ENCODE measurements around the gene PLPP3. TPM values are rescaled to one million over a fixed set of nuclear protein-coding genes. Genes with fewer than 3 reads are reported as not detected.

The PLPP3 gene
- total RNA-seq, 4 donors from 2014 or later, result 127 to 502 (median 297) TPM

DNA sequence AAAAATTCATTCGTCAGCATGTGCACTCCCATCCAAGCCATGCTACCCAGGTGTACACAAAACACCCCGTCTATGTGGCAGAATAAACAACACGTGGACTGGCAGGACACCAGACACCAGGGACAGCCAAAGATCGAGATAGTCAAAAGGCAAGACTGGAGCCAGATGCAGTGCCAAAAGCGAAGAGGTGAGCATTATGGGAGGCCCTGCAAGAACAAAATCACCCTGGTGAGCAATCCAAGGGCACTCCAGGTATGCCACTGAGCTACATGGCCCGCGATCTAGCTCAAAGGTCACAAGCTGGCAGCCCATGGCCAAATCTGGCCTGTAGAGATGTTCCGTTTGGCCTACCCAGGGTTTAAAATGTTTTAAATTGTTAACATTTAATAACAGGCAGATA, 33.7 kb downstream of the PLPP3 start:
- TF ChIP-seq, protein P1, sequence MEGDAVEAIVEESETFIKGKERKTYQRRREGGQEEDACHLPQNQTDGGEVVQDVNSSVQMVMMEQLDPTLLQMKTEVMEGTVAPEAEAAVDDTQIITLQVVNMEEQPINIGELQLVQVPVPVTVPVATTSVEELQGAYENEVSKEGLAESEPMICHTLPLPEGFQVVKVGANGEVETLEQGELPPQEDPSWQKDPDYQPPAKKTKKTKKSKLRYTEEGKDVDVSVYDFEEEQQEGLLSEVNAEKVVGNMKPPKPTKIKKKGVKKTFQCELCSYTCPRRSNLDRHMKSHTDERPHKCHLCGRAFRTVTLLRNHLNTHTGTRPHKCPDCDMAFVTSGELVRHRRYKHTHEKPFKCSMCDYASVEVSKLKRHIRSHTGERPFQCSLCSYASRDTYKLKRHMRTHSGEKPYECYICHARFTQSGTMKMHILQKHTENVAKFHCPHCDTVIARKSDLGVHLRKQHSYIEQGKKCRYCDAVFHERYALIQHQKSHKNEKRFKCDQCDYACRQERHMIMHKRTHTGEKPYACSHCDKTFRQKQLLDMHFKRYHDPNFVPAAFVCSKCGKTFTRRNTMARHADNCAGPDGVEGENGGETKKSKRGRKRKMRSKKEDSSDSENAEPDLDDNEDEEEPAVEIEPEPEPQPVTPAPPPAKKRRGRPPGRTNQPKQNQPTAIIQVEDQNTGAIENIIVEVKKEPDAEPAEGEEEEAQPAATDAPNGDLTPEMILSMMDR (IDR thresholded peaks at IDR 0.05), result no peak
- no peak for DNase-seq (ENCODE audit: low spot score)
- ATAC-seq (ENCODE audit: low FRiP score), result no peak

DNA sequence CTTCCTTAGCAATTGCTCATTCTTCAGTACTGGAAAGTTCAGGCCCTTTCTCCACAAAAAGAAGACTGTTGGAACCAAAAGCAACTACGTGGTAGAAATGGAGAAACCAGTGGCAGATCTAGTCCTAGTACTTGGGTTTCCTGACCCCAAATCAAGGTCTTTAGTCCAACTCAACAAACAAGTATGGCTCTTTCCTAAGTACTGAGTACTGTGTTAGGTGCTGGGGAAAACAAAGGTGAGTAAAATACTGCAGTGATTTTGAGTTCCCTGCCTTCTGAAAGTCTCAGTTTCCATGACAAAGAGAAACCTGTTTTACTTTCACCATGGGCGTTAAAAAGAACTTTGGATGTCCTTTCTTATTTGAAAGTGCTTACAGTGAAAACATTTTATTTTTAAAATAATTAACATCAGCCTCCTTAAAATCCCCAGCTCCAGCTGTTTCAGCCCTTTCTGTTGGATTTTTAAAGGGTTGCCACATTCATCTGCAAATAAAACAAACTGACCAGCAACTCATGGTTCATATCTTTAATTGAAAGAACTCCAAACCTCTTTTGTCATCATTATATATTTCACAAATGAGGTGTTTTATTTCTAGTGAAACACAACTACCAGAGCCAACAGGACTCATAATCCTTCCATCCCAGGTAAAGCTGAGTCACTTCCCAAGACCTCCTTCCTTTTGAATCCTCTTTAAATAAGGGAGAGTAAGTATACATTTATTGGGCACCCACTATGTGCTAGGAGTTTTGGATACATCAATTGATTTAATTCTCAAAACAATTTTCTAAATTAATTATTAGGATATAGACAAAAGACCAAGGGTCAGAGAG, 35.4 kb downstream of the PLPP3 start:
- ATAC-seq (ENCODE audit: low FRiP score), result no peak
- TF ChIP-seq, protein P1 (IDR thresholded peaks at IDR 0.05), result no peak
- DNase-seq (ENCODE audit: low spot score), result no peak

DNA sequence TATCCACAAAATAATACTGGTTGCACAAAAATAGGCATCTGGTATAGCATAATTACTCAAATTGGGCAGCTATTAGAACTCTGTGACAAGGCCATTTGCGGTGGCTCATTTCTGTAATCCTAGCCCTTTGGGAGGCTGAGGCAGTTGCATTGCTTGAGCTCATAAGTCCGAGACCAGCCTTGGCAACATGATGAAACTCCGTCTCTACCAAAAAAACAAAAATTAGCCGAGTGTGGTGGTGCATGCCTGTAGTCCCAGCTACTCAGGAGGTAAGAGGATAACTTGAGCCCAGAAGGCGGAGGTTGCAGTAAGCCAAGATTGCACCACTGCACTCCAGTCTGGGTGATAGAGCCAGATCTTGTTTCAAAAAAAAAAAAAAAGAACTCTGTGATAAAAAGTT, 36.7 kb downstream of the PLPP3 start:
- TF ChIP-seq, protein P1 (IDR thresholded peaks at IDR 0.05), result no peak
- no peak for DNase-seq (ENCODE audit: low spot score)
- ATAC-seq (ENCODE audit: low FRiP score), result no peak

DNA sequence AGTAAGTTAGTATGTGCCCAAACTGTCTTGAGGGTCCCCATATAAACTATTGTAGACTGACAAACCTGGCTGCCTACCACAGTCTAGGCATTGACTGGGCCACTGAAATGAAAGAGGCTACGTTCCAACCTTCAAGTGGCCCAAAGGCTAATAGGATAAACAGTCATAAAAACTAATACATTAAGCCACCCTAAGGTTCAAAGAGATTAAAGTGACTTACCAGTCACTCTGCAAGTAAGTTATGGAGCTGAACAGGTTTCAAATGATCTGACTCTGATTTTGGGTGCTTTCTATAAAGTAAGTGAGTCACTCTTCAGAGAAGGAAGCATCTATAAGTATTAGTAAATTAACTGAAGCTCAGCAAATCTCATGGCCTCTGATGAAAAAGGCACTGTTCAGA, 38.0 kb downstream of the PLPP3 start:
- TF ChIP-seq, protein P1 (IDR thresholded peaks at IDR 0.05), result no peak
- ATAC-seq (ENCODE audit: low FRiP score) (no peak), DNase-seq (ENCODE audit: low spot score) (no peak)

DNA sequence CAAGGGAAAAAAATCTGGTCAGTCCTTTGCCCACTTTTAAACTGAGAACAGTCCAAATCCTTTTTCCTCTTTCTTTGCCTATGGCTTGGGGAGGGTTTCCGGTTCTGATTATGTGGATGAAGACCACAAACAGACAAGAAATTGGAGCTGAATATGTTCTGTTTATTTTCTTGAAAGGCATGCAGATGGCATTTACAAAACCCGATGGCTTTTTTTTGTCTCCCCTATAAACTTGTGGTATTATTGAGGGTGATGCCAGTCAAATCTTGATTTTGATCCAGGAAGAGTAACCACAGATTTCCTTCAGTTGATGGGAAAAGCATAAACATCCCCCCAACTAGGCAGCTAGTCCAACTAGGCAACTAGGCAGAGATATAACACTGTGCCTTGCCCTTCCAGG, 38.9 kb downstream of the PLPP3 start:
- TF ChIP-seq, protein P1 (IDR thresholded peaks at IDR 0.05), result no peak
- DNase-seq (ENCODE audit: low spot score) (no peak), ATAC-seq (ENCODE audit: low FRiP score) (no peak)

DNA sequence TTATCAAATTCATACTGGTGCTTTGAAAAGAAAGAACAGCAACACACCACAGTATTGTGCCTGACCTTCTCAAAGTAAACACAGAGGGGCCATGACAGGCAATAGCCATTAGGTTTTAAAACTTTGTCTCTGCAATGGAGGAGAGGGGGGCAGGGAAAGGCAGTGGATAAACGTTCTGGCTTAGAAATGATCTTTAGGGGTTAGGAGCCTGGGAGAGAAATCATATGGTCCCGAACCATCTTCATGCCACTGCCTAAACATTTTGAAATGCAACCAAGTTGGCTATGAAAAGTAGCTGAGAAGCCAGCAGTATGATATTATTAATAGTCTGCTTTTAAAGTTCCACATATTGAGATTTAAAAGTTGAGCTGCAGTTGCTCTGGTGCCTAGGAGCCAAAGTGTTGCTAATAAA, 39.8 kb downstream of the PLPP3 start:
- TF ChIP-seq, protein P1 (IDR thresholded peaks at IDR 0.05), result no peak
- DNase-seq (ENCODE audit: low spot score), result no peak

DNA sequence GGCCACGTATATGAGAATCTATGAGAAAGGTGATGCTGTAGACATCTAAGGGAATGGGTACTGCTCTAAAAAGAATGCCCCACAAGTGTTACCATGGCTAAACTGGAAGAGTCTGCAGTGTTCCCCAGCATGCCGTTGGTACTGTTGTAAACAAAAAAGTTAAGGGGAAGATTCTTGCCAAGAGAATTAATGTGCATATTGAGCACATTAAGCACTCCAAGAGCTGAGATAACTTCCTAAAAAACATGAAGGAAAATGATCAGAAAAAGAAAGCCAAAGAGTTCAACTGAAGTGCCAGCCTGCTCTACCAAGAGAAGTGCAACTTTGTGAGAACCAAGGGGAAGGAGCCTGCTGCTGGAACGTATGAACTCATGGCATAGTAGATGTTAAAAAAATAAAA, 40.8 kb downstream of the PLPP3 start:
- ATAC-seq (ENCODE audit: low FRiP score) (no peak), DNase-seq (ENCODE audit: low spot score) (no peak)
- TF ChIP-seq, protein P1 (IDR thresholded peaks at IDR 0.05), result no peak

More for the DNA sequence above, 39.8 kb downstream of the PLPP3 start:
- ATAC-seq (ENCODE audit: low FRiP score), result no peak

Measured in omental fat pad (tissue), 4 donors.